Activated naive CD4-positive, alpha-beta T cell treated with anti-CD3 and anti-CD28 coated beads, Interleukin-2, amount 50 U/mL, for 24 hours (primary cell): ENCODE data around the gene ZNF195.
"Not testable (repeated sequence)": the region's sequence is repeated elsewhere in the genome, so short reads cannot be mapped to it uniquely, and the experiment has no call there.

Experiments
- H3K27ac Mint-ChIP-seq: one replicate; pipeline ENCODE4 v1.8.0; 2021; ENCODE audit warnings: mild to moderate bottlenecking, mixed read lengths
- H3K27me3 Mint-ChIP-seq: one replicate; pipeline ENCODE4 v1.8.0; 2021; ENCODE audit warnings: mixed read lengths
- H3K36me3 Mint-ChIP-seq: one replicate; pipeline ENCODE4 v1.8.0; 2021; ENCODE audit warnings: mixed read lengths
- H3K4me1 Mint-ChIP-seq: one replicate; pipeline ENCODE4 v1.8.0; 2021; ENCODE audit warnings: mixed read lengths
- H3K4me3 Mint-ChIP-seq: one replicate; pipeline ENCODE4 v1.8.0; 2021; ENCODE audit warnings: mild to moderate bottlenecking, mixed read lengths
- H3K9me3 Mint-ChIP-seq: one replicate; pipeline ENCODE4 v1.8.0; 2021; ENCODE audit warnings: mixed read lengths

ZNF195 gene

GRCh38 chr11:3378426-3379423 lies at the start of gene ZNF195:
Gene ZNF195 (minus strand): TSS chr11:3379146. CDS start chr11:3379040, 106 bp downstream.
- H3K27me3 Mint-ChIP-seq, result no peaks in the 10 kb centered on the region
- peak within 1 kb of the TSS; percentile 98 for H3K27ac Mint-ChIP-seq
- H3K4me3 Mint-ChIP-seq, result peak within 1 kb of the TSS; percentile 99
- H3K4me1 Mint-ChIP-seq, result peaks cover 58% of the 10 kb centered on the region
- H3K9me3 Mint-ChIP-seq, result no peaks in the 10 kb centered on the region
- peaks cover 26% of the 10 kb centered on the region for H3K36me3 Mint-ChIP-seq

GRCh38 chr11:3428076-3428475 lies 49.1 kb upstream of the ZNF195 start:
- not testable (repeated sequence) for H3K36me3 Mint-ChIP-seq, H3K27me3 Mint-ChIP-seq, H3K4me3 Mint-ChIP-seq, H3K4me1 Mint-ChIP-seq, H3K9me3 Mint-ChIP-seq
- peak overlapping the region; percentile 4 for H3K27ac Mint-ChIP-seq

- H3K27me3 Mint-ChIP-seq, H3K36me3 Mint-ChIP-seq, H3K9me3 Mint-ChIP-seq, H3K27ac Mint-ChIP-seq, H3K4me3 Mint-ChIP-seq, H3K4me1 Mint-ChIP-seq: not testable (repeated sequence)
These were observed 47.6 kb upstream of the ZNF195 start for GRCh38 chr11:3426541-3426940.

- H3K27me3 Mint-ChIP-seq, H3K36me3 Mint-ChIP-seq, H3K9me3 Mint-ChIP-seq, H3K27ac Mint-ChIP-seq: not testable (repeated sequence)
- peak overlapping the region; percentile 92 for H3K4me3 Mint-ChIP-seq
- peaks cover 22% of the 10 kb centered on the region for H3K4me1 Mint-ChIP-seq
These were observed 45.0 kb upstream of the ZNF195 start for GRCh38 chr11:3423928-3424327.

GRCh38 chr11:3423138-3423731 lies 44.3 kb upstream of the ZNF195 start:
- H3K36me3 Mint-ChIP-seq, H3K27me3 Mint-ChIP-seq, H3K9me3 Mint-ChIP-seq, H3K27ac Mint-ChIP-seq: not testable (repeated sequence)
- Mint-ChIP-seq H3K4me3 (peak overlapping the region; percentile 92), H3K4me1 (peaks cover 22% of the 10 kb centered on the region)

- not testable (repeated sequence) for H3K9me3 Mint-ChIP-seq, H3K27me3 Mint-ChIP-seq, H3K36me3 Mint-ChIP-seq
- Mint-ChIP-seq H3K4me3 (peak overlapping the region; percentile 92), H3K4me1 (peaks cover 22% of the 10 kb centered on the region), H3K27ac (peak overlapping the region; percentile 73)
These were observed 43.6 kb upstream of the ZNF195 start for GRCh38 chr11:3422380-3423137.

- H3K4me3 Mint-ChIP-seq, result peak overlapping the region; percentile 92
- H3K9me3 Mint-ChIP-seq, H3K36me3 Mint-ChIP-seq, H3K27me3 Mint-ChIP-seq: not testable (repeated sequence)
- H3K27ac Mint-ChIP-seq, result peak overlapping the region; percentile 72
- peaks cover 22% of the 10 kb centered on the region for H3K4me1 Mint-ChIP-seq
These were observed 42.8 kb upstream of the ZNF195 start for GRCh38 chr11:3421608-3422379.

- peaks cover 22% of the 10 kb centered on the region for H3K4me1 Mint-ChIP-seq
- H3K27ac Mint-ChIP-seq, H3K36me3 Mint-ChIP-seq, H3K27me3 Mint-ChIP-seq, H3K9me3 Mint-ChIP-seq: not testable (repeated sequence)
- H3K4me3 Mint-ChIP-seq, result peak overlapping the region; percentile 21
These were observed 41.5 kb upstream of the ZNF195 start for GRCh38 chr11:3420281-3421042.

GRCh38 chr11:3419496-3419895 lies 40.5 kb upstream of the ZNF195 start:
- not testable (repeated sequence) for H3K36me3 Mint-ChIP-seq, H3K27me3 Mint-ChIP-seq, H3K9me3 Mint-ChIP-seq, H3K4me3 Mint-ChIP-seq
- Mint-ChIP-seq H3K27ac (peak overlapping the region; percentile 41), H3K4me1 (peaks cover 22% of the 10 kb centered on the region)

- not testable (repeated sequence) for H3K4me3 Mint-ChIP-seq, H3K9me3 Mint-ChIP-seq, H3K27me3 Mint-ChIP-seq, H3K36me3 Mint-ChIP-seq, H3K27ac Mint-ChIP-seq
- peaks cover 16% of the 10 kb centered on the region for H3K4me1 Mint-ChIP-seq
These were observed 38.1 kb upstream of the ZNF195 start for GRCh38 chr11:3417047-3417446.

- H3K4me3 Mint-ChIP-seq, H3K27ac Mint-ChIP-seq, H3K36me3 Mint-ChIP-seq, H3K9me3 Mint-ChIP-seq, H3K27me3 Mint-ChIP-seq, H3K4me1 Mint-ChIP-seq: not testable (repeated sequence)
These were observed 36.4 kb upstream of the ZNF195 start for GRCh38 chr11:3415301-3415700.

GRCh38 chr11:3413666-3414065 lies 34.7 kb upstream of the ZNF195 start:
- H3K36me3 Mint-ChIP-seq, H3K4me3 Mint-ChIP-seq, H3K27ac Mint-ChIP-seq, H3K4me1 Mint-ChIP-seq, H3K9me3 Mint-ChIP-seq, H3K27me3 Mint-ChIP-seq: not testable (repeated sequence)

GRCh38 chr11:3412837-3413236 lies 33.9 kb upstream of the ZNF195 start:
- no peaks in the 10 kb centered on the region for H3K36me3 Mint-ChIP-seq
- H3K27ac Mint-ChIP-seq, result no peak overlapping the region
- H3K4me1 Mint-ChIP-seq, result peaks cover 9% of the 10 kb centered on the region
- H3K4me3 Mint-ChIP-seq, result no peak overlapping the region
- no peaks in the 10 kb centered on the region for H3K27me3 Mint-ChIP-seq
- H3K9me3 Mint-ChIP-seq, result no peaks in the 10 kb centered on the region

- not testable (repeated sequence) for H3K27me3 Mint-ChIP-seq, H3K27ac Mint-ChIP-seq, H3K36me3 Mint-ChIP-seq, H3K4me3 Mint-ChIP-seq, H3K4me1 Mint-ChIP-seq, H3K9me3 Mint-ChIP-seq
These were observed 29.8 kb upstream of the ZNF195 start for GRCh38 chr11:3408722-3409121.

GRCh38 chr11:3408058-3408605 lies 29.2 kb upstream of the ZNF195 start:
- H3K27ac Mint-ChIP-seq, H3K4me3 Mint-ChIP-seq, H3K36me3 Mint-ChIP-seq, H3K4me1 Mint-ChIP-seq, H3K27me3 Mint-ChIP-seq, H3K9me3 Mint-ChIP-seq: not testable (repeated sequence)
